C4-2B (cell line): ENCODE measurements around the gene ANO2.
A peak's percentile ranks its signal among the peaks of the same experiment; 100 is the strongest.

Experiments used
- H3K27ac ChIP-seq: fragments of 450-650 bp; 2 replicates; pipeline ENCODE4 v1.5.1; 2017
- CTCF ChIP-seq: fragments of 450-650 bp; conservative IDR thresholded peaks from 2 replicates; pipeline ENCODE4 v1.5.1; 2017; ENCODE audit warnings: mild to moderate bottlenecking
- ZFX ChIP-seq: fragments of 450-650 bp; IDR thresholded peaks from 2 replicates; pipeline ENCODE4 v1.6.1; 2017

ANO2 gene

DNA sequence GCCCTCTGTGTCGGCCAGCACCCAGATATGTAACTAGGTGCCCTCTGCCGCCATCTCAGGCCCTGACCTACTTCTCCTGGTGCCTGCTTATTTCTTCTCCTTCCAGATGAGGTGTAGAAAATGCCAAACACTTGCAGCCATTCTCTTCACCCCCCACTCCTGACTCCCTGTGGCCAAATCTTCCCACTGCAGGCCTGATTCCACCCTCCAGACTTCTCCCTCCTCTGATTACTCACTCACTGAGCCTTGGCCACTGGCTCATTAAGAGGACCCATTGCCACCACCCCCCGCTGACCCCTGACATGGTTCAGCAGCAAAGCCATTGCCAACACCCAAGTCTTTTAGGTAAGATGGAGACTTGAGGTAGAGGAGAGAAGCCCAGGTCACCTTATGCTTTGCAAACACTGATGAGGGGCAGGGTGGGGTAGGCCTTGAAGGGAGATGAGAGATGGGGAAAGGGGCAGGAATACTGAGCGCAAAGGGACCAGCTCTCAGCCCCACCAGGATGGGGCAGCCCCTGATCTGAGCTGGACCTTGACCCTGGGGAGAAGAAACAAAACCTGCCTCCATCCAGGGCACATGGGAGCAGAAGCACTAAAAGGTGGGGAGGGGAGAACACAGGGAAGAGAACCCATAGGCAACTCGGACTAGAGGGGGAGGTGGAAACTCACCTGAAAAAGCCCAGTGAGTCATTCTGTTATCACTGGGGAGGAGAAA is 25.1 kb upstream of the ANO2 start:
- no peak overlapping the region for H3K27ac ChIP-seq
- TF ChIP-seq ZFX (no peak), CTCF (no peak)

DNA sequence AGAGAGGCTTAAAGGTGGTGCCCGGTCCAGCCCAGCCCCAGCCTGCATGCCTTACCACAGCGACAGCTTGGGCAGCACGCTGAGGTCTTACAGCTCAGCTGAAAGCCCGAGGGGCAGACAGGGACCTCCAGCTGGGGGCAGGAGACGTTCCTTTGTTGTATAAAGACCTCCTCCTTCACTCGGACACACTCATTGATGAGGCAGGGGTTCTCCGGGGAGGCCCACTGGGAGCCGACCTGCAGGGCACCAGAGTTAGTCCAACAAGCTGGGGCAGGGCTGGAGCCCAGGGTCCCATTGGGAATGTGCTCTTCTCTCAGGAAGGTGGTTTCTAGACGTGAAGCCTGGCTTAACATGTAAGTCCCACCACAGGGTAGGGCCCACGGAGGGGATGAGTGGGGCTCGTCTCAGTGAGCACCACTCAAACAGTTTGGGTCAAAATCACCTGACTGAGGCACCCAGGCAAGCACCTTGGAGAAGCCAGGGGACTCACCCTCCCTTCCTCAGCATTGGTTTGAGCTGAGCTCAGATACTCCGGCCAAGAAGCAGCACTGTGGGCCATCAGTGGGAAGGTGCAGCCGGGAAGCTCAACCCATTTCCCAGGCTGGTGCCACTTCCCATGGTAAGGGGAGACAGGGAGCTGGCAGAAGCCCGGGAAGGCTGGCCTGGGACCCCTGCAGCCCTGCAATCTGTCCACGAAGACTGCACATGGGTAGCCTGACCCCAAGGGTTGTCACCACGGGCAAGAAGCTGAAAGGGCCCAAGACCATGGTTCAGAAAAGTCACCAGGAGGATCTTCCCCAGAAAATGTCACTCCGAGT is 24.3 kb upstream of the ANO2 start:
- no peak for TF ChIP-seq ZFX

DNA sequence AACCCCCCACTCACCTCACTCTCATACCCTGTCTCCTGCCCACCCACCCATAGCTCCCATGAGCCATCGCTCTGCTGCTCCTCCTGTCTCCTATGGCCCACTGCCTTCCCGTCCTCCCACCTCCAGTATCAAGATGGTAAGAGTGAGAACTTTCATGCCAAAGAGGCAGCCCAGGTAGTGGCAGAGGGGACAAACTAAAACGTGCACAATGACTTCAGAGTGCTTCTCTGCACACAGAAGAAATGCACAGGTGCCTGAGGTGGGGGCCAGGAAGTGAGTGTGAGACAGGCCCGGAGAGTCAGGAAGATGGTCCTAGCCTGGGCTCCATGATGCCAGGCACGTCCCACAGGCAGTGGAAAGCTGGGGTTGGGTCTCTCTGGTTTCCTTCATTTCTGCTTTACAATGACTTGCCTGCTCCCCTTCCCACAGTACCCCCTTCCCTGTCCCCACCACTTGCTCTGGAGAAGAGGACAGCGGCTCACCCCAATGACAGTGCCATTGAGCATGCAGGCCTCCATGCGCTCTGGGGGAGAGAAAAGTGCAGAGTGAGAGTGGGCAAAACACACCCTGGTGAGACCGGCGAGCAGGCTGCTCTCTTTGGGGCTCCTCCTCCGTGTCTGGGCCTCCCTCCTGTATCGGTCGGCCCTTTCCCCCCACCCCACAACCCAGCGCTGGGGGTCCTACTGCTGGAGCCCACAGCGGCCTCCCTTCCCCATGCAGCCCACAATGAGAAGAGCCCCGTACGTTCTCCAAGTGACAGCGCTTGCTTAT is 22.8 kb upstream of the ANO2 start:
- H3K27ac ChIP-seq = no peak overlapping the region
- TF ChIP-seq CTCF = no peak
- TF ChIP-seq ZFX = no peak

More for the DNA sequence above, 24.3 kb upstream of the ANO2 start:
- H3K27ac ChIP-seq = no peak overlapping the region

DNA sequence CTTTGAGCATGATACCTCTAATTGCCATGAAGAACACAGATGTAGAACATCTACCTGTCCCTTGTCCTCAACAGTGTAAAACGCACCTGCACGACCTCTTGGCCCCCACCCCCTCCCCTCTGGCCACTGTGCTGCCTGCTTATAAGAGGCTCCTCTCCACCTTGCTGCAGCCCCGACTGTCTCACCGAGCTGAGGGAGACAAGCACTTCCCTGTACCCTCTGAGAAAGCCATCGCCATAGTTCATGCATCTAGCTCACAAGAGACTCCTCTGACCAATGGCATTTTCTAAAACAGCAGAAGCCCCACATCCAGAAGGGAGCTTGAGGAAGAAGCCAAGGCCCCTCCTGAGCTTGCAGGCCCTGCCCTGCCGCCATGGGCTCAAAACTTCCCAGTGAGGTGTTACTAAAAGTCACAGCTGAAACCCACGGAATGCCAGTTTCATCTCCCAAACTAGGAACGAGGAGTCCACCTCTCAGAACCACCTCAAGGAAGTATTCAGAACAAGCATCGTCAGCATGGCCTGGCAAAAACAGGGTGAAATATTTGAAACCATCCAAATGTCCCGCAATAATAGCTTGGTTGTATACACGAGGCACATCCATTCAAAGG is 21.5 kb upstream of the ANO2 start:
- TF ChIP-seq ZFX = no peak
- no peak for TF ChIP-seq CTCF
- no peak overlapping the region for H3K27ac ChIP-seq

GRCh38 chr12:5965950-5966383 is 20.9 kb upstream of the ANO2 start:
- no peak overlapping the region for H3K27ac ChIP-seq
- no peak for TF ChIP-seq ZFX
- peak; percentile 97 for TF ChIP-seq CTCF

DNA sequence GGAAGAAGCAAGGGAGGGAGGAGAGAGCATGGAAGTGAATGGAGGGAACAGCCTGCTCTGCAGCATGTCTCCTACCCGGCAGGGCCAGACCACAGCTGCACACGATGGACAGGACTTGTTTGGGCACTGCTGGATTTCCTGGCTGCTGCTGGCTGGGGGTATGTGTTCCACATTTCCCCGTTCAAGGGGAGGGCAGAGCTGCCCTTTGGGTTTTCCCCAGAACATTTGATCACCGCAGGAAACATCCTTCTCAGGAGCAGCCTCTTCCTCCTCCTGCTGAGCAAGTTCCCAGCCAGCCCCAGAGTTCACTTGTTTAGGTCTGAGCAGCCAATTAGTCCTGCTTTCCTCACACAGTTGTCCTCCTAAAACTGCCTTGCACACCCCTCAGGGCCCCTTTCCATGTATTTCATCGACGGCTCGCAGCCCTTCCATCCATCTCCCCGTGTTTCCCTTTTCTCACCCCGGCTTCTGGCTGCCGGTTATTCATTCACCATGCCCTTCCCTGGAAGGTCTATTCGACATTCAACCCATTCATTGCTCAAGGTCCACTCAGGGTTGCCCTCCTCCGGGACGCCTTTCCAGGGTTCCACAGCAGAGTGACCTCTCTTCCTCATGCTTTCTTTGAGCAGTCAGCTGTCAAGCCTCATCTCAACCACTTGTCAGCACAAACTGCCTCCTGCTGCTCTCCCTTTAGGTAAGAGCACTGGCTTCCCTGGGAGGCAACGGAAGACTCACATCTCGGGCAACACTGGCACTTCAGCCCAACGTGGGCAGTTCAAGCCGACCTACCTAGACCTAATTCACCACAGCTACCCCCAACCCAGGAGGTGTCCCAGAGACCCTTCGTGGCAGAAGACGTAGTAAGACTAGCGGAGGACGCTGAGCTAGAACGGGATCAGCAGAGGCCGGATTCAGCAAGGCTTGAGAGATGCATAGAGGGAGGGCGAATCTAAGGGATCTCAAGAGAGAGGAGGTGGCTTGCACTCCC is 20.1 kb upstream of the ANO2 start:
- H3K27ac ChIP-seq = no peak overlapping the region
- TF ChIP-seq ZFX (no peak), CTCF (no peak)
